Raji (cell line): ENCODE data around the gene C16orf78.

ENCODE experiments used
- POLR2A ChIP-seq: IDR thresholded peaks from 2 replicates; pipeline ENCODE4 v1.6.1; 2011; ENCODE audit warnings: low read depth, low read length, control low read depth; ENCODE audit not compliant: insufficient read depth

Gene C16orf78

DNA sequence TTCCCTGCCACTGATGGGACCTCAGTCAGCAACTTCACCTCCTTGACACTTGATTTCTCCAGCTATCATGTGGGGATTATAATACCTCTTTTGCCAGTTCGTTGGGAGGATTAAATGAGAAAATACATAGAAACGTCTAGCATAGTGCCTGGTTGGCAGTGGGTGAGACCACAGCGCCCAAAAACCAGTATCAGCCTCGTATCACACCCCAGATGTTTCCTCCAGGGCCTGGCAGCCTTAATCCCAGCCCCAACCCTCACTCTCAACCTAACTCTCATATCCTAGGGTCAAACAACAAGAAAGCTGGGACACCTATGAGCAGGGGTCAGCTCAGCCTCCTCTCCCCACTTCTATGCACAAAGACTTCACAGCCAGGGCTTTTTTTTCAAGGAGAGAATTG is 14.0 kb upstream of the C16orf78 start:
- TF ChIP-seq POLR2A: no peak

DNA sequence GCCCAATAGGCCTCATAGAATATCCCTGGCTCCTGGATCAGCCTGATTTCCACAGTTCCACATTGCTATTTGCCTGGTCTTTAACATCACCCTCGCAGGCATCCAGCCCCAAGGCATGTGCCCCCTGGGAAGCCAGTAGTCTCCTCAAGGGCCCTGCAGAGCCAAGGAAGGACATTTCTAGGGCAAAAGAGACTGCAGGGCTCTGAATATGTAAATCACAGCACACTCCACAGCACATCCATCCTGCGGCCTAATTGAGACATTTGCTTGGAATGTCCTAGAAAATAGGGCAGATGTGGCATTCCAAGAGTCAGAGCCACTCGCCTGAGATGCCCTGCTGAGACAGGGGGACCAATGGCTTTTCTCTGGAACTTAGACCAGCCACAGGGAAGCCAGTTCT is 11.4 kb upstream of the C16orf78 start:
- TF ChIP-seq POLR2A: no peak

DNA sequence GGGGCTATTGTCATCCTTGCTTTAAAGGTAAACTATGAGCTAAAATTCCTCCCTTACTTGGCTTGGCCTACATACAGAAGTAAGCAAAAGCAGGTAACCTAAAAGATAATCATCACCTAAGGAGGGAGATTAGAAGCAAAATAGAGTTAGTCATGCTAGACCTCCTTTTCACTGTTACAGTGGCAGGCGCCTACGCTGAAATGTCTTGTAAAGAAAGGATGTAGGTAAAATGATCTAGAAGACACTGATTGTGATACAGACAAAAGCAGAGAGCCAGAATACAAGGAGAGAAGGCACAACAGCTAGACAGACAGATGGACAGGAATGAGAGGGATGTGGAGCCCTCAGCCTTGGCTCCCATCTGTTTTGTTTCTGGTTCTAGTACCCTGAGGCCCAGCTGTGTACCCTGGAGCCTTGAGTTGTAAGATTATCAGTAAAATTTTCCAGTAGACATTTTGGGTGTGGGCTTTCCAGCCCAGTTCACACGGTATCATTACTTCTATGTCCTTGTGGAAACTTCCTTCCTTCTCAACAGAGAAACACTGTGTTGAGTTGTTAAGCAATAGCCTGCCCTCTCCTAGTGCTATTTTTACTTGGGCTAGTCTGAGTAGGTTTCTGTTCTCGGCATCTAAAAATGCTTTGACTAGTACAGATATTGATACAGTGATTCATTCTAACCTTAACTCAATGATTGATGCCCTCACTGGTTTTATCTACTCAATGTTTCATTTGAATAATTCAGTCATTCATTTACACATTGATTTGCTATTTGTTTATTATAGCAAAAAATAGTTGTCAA is 7.7 kb upstream of the C16orf78 start:
- no peak for TF ChIP-seq POLR2A

DNA sequence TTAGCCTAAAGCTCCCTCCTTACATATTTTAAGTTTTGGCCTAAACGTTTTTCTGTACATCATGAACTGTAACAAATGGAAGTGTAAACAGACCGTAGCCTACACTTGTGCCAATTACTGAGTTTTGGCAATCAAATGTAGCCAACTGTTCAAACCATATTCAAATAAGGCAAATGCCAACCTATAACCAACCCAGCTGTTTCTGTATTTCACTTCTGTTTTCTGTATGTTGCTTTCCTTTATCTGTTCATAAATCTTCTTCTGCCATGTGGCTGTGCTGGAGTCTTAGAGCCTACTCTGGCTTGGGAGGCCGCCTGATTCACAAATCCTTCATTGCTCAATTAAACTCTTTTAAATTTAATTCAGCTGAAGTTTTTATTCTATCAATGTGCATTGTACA is 6.9 kb upstream of the C16orf78 start:
- no peak for TF ChIP-seq POLR2A

DNA sequence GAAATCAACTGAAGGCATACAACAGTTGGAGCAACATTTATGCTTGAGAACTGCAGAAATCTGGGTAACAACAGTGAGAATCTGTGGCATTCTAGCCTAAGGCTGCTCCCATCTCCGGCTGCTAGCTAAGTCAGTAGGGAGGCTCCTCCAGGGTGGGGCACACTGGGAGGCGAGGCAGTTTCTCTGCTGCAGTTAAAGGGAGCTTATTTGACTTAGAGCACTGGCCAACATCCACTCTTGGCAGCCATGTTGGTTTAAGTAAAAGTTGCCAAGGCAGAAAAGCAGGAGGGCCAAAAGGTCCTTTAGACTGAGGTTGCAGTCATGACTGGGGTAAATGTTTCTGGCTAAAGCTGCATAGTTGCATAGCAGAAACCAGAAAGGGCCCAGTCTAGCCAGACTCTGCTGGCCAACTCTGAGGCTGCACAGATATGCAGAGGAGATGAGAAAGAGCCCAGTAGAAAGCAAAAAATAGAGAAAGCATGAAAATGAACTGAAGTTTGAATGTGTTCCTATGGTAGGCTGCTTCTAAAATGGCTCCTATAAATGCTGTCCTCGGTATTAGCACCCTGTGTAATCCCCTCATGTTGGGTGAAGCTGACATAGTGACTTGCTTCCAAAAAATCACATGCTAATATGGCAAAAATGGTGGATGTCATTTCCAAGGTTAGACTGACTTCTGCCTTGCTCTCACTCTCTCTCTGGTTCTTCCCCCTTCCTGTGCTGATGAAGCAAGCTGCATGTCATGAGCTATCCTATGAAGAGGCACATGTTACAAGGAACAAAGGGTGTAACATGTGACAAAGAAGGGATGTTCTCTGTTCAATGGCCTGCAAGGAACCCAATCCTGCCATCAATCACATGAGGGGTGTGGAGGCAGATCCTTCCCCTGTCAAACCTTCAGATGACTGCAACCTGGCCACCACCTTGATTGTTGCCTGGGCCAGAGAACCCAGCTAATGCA is 3.7 kb upstream of the C16orf78 start:
- no peak for TF ChIP-seq POLR2A

DNA sequence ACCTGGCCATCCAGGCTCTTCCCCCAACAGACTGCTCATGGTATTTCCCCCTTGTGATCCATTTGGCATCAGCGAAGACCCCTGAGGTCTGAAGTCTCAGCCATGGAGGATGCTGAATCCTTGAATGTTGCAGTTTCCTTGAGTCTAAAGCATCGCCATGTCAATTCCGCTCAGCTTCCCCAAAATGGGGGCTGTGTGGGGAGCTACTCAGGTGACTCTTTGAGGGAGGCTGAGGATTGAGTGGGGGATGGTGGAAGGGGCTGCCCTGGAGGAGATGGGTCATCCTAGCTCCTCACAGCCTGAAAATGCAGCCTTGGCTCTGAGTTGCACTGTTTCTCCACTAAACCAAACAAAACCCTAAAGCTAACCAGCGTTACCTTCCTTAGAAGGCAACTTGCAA is 2.6 kb downstream of the C16orf78 start:
- no peak for TF ChIP-seq POLR2A

DNA sequence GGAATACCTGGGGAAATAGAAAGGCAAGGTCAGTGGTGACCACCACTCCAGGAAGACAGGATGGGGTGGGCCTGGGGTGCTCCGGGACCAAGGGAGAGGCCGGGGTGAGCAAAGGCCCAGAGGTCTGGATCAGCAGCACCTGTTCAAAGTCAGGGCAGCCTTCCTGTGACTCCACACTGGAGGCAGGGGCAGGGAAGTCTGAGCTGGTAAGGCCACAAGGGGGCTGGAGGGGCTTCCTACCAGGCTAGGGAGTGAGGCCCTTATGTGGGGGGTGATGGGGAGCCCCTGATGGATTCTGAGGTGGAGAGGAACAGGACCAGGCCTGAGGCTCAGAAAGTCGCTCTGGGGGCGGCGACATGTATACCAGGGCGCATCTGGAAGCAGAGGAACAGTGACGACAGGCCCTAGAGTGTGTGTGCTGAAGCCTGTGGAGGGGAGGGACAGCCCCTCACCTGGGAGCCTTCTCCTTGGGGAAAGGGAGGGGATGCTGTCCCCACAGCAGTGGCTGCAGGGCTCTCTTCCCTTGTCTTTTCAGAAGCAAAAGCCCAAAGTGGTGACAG is 3.7 kb downstream of the C16orf78 start:
- TF ChIP-seq POLR2A: no peak

DNA sequence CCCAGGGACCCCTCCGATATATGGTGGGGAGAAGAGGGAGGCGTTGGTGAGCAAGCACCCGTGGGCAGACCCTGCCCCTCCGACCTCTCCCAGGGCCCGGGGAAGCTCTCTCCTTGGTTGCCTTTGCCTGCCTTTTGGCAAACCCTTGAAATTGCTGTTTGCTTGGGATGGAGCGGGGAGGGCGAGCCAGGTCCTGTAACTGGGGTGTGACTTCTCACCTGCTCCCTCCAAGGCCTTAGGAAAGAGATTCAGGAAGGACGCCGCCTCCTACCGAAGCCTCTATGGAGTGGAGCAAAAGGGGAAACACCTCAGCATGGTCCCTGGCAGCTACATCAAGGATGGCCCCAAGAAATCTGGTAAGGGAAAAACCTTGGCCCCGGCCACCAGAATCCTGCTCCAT is 4.6 kb downstream of the C16orf78 start:
- no peak for TF ChIP-seq POLR2A

DNA sequence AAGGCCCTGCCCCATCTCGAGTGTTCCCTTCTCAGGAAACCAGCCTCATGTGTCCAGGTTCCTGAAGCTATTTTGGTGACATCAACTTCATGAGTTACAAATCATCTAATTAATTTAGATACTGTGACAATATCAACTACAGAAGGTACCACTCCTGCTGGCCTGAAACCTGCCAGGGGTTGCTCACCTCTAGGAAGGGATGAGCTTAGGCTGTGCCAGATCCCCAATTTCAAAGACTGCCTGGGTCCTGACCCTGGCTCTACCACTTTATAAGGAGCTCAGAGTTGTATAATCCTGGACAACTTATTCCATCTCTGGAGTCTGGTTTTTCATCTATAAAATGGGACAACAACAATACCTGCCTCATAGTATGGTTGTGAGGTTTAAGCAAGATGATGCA is 5.2 kb downstream of the C16orf78 start:
- no peak for TF ChIP-seq POLR2A

DNA sequence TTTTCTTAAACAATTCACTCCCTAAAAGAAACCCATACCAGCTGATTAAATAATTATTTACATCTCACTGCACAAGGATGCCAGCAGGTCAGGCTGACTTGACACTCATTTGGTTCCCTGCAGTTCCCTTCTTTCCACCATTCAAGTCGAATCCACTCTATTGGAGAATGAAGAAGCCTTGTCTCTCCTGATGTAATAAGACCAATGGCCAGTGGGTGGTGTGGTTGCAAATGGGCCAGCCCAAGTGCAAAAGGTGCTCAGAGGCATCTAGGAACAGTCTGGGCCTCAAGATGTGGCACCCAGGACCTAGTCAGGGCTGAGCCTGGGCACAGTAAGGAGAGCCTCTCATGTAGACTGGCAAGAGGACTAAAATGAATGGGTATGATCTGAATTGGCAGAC is 9.3 kb downstream of the C16orf78 start:
- TF ChIP-seq POLR2A: no peak

DNA sequence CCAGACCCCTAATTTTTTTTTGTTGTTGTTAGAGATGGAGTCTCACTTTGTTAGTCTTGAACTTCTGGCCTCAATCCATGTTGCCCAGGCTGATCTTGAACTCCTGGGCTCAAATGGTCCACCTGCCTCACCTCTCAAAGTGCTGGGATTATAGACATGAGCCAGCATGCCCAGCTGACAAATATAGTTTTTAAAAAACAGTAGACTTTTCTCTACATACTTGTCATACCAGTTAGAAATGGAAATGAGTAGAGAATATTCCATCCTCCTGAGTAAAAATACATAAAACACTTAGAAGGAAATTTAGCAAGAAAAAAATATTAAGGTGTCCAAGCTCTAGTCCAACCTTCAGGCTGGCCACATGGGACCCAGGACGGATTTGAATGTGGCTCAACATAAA is 21.4 kb downstream of the C16orf78 start:
- no peak for TF ChIP-seq POLR2A

DNA sequence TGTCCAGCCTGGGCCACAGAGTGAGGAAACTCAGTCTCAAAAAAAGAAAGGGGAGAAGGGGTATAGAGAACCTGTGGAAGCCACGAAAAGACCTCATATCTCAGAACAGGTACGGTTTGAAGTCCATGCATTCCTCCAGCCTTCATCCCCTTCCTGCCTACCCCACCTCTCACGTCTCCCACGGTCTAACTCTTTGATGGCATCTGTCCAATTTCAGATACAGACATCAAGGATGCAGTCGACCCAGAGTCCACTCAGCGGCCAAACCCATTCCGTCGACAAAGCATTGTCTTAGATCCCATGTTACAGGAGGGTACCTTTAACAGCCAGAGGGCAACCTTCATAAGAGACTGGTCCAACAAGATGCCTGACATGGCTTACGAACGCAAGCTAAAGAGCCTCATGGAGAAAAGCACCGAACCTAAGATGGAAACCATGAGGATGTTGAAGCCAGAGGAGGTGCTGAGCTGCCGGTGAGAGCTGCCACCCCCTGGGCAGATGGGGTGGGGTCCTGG is 22.7 kb downstream of the C16orf78 start:
- TF ChIP-seq POLR2A: no peak

DNA sequence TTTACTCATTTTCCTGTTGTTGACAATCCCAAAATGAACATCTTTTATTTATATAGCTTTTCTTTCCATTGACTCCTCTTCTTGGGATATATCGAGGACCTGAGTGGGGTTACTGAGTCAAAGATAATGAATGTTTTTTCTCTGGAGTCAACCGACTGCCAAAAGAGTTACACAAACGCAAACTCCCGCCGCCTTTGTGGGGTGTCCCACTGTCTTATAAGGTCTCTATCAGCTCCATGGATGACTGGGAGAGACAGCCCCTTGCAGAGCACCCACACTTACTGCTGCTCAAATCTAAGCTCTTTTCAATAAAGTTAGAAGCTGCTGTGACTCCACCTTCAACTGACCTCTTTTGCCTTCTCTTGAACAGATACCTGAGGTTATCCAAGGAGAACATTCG is 25.2 kb downstream of the C16orf78 start:
- no peak for TF ChIP-seq POLR2A

DNA sequence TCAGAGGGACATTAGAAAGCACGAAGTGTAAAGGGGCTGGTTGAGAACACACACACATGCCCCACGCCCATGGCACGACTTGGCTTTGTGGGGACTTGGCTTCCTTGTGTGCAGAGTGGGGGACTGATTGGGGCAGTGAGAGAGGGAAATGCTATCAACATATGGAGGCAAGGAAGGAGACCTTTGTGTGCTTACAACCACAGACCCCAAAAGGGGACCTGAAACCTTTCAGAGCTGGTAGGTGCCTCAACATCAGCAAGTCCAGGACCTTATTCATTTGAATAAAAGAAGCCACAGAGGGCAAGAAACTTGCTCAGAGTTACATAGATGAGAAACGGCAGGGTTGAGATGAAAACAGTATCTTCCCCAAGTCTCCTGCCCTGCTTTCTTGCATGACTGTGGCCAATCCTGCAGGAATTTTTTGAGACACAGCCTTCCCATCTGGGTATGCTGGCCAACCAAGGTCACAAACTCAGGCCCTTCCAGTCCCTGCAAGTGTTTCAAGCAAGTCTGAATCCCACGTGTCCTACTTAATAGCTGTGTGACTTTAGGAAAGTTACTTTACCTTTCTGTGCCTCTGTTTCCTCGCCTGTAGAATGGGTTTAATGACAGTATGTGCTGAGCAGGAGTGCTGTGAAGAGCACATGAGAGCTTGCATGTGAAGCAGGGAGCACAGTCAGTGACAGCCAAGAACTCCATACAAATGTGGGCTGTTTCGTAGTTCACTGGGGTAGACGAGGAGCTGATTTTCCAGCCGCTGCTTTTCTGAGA is 26.2 kb downstream of the C16orf78 start:
- TF ChIP-seq POLR2A: no peak

DNA sequence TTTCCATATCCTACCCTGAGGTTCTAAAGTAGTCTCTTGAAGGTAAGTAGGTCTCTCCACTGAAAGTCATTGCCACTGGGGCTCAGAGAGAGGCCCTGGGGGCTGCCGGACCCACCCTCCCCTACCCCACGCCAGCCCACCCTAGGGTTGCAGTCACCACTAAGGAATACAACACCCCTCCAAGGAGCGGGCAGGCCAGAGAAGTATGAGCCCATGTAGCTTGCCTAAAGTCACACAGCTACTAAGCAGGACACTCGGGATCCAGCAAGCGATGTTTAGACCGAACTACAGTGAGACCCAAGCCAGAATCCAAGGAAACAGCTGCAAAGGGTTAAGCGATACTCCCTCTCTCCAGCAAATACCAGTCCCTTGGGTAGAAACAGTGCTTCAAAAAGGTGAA is 27.0 kb downstream of the C16orf78 start:
- TF ChIP-seq POLR2A: no peak
